GM12801 (cell line): ENCODE data around the gene RPL34.

Source experiments
- CTCF ChIP-seq: IDR thresholded peaks from one replicate; pipeline ENCODE4 v1.5.1; 2011; ENCODE audit warnings: control low read depth; ENCODE audit not compliant: insufficient read length; ENCODE audit errors: extremely low read depth

Gene RPL34

DNA sequence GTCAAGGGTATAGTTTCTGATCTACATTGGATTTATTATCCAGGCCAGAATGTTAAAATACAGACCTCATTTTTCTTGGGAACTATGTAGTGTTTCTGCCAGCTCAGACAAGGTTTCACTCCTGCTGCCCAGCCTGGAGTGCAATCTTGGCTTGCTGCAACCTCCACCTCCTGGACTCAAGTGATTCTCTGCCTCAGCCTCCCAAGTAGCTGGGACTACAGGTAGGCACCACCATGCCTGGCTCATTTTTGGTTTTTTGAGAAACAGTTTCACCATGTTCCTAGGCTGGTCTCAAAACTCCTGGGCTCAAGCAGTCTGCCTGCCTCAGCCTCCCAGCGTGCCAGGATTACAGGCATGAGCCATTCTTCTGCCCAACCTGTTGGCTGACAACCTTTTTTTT lies 5.7 kb downstream of the RPL34 start:
- TF ChIP-seq CTCF = no peak

DNA sequence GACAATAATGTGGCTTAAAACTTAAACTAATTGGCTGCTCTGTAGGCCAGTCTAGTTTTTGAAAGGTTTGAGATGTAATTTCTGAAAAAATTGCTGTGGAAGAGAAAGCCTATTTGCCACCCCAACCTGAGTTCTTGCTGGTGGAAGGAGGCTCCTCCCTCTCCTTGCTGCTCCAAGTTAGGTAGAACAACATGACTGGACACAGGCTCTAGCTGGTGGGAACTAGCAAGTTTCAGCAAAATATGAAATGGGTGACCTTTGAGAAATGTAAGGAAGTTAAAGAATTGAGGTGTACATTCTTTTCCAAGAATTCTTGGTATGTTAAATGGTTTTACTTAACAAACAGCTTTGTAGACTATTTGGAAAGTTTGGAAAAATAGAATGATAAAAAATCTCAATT lies 8.0 kb downstream of the RPL34 start:
- no peak for TF ChIP-seq CTCF

- TF ChIP-seq CTCF = no peak
Observed at GRCh38 chr4:108635070-108635655, 14.8 kb downstream of the RPL34 start.

DNA sequence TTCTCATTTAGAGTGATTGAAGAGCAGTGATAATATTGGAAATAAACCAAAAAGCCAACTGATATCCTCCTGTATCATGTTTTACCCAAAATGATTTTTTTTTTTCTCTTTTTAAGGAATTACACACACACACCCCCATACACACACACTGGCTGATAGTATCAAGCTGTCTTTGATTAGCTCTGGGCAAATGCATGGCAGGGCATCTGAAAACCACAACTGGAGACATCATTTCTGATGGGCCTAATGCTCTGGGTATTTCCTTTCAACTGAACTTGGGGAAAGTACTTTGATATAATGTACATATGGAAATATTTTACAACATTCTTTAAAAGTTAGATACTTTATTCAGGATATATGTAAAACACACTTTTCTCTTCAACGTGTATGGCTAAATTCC lies 15.9 kb downstream of the RPL34 start:
- no peak for TF ChIP-seq CTCF

DNA sequence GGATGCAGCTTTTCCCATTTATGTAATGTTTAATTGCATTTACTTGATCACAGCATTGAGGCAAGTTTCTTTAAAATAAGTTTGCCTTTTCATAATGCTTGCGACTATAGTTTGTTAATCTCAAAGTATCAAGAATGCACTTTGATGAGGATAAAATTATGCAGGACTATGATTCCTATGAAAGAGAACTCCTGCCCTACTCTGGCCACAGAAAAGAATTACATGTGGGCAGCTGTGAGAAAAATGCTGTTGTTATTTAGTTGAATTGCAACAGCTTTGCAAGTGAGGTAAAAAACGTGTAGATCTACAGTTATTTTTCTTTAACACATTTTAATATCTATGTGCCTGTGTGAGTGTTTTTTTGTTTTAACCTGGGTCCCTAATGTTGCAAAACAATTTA lies 17.5 kb downstream of the RPL34 start:
- no peak for TF ChIP-seq CTCF

DNA sequence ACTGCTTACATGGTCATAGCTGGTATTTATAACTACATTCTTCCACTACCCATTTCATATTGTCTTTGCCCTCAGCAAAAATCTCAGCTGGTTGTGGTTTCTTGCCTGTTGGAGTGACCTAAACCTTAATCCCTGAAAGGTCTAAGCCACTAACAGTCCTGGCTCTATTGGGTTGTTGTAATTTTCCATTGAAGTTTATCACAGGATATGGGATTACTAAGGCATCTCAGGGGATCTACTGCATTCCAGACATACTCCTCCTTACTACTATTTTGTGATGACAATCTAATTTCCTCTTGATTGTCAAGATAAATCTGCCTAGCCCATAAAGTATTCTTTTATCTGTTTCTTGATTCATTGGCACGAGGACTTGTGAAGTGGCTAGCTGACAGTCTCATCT lies 23.9 kb downstream of the RPL34 start:
- no peak for TF ChIP-seq CTCF

DNA sequence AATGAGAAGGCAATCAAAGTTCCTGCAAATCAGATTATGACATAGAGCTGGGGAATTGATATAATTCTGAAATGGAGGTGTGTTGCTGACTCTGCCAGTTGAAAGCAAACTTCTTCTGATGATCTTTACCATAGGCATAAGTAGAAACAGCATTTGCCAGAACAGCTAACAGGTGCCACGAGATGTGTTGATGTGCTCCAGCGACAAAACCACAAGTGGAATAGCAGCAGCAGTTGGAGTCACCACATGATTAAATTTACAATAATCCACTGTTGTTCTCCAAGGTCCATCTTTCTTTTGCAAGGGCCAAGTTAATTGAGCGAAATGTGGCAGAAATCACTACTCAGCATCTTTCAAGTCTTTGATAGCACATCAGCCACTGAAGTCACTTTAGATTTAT lies 26.3 kb downstream of the RPL34 start:
- TF ChIP-seq CTCF = no peak

DNA sequence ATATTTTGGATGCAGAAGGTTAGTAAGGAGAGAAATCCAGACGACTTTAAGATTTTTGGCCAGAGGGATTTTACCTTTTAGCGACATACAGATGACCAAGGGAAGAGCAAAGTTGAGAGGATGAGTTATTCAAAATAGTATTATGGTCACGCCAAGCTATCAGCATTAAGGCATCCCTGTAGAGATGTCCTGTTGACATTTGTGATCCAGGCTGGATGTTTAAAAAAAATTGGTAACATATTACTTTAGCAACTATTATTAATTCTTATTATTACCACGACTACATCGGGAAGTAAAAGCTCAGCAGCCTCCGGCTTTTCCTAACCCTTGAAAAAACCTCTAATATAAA lies 29.5 kb downstream of the RPL34 start:
- no peak for TF ChIP-seq CTCF
